HG02970 (cell line): Measurements from ENCODE around the gene TDRD12.
A peak's percentile ranks its signal among the peaks of the same experiment; 100 is the strongest.

Experiments used
- ATAC-seq: cut with Tn5 transposase; IDR thresholded peaks from one replicate; pipeline ENCODE4 v1.9.1; 2021; ENCODE audit warnings: mild to moderate bottlenecking, moderate library complexity, moderate number of reproducible peaks; ENCODE audit not compliant: unreplicated experiment, low FRiP score

TDRD12 gene

GRCh38 chr19:32719611-32720059 is at the start of gene TDRD12:
Gene TDRD12 (plus strand): TSS chr19:32719767. CDS start chr19:32720073, 306 bp downstream.
- no peak for ATAC-seq

- ATAC-seq = no peak
Measured at GRCh38 chr19:32671883-32672593, 47.5 kb upstream of the TDRD12 start.

- no peak for ATAC-seq
Measured at GRCh38 chr19:32672841-32673240, 46.7 kb upstream of the TDRD12 start.

- no peak for ATAC-seq
Measured at GRCh38 chr19:32673573-32673972, 46.0 kb upstream of the TDRD12 start.

- ATAC-seq = no peak
Measured at GRCh38 chr19:32674153-32674930, 45.2 kb upstream of the TDRD12 start.

GRCh38 chr19:32674931-32675719 is 44.4 kb upstream of the TDRD12 start, which contains the start of gene ANKRD27:
Gene ANKRD27 (minus strand): TSS chr19:32675180. CDS start chr19:32659015, 16,165 bp downstream.
- peak; percentile 98 for ATAC-seq

GRCh38 chr19:32675720-32676185 is 43.8 kb upstream of the TDRD12 start, which contains the start of gene RGS9BP:
Gene RGS9BP (plus strand): TSS chr19:32675848. CDS start chr19:32676264, 416 bp downstream.
- no peak for ATAC-seq

- no peak for ATAC-seq
Measured at GRCh38 chr19:32676186-32676894, 43.2 kb upstream of the TDRD12 start.

GRCh38 chr19:32676895-32677359 is 42.6 kb upstream of the TDRD12 start:
- ATAC-seq = no peak

- no peak for ATAC-seq
Measured at GRCh38 chr19:32677657-32678056, 41.9 kb upstream of the TDRD12 start.

- ATAC-seq = no peak
Measured at GRCh38 chr19:32680986-32681385, 38.6 kb upstream of the TDRD12 start.

- ATAC-seq = no peak
Measured at GRCh38 chr19:32682317-32682716, 37.2 kb upstream of the TDRD12 start.

GRCh38 chr19:32686847-32687475 is 32.6 kb upstream of the TDRD12 start:
- ATAC-seq = no peak

- no peak for ATAC-seq
Measured at GRCh38 chr19:32687681-32688080, 31.9 kb upstream of the TDRD12 start.

GRCh38 chr19:32688311-32688710 is 31.3 kb upstream of the TDRD12 start:
- no peak for ATAC-seq

GRCh38 chr19:32691291-32691951 is 28.1 kb upstream of the TDRD12 start, which contains the start of gene NUDT19:
Gene NUDT19 (plus strand): TSS chr19:32691821. CDS start chr19:32691961, 140 bp downstream.
- peak; percentile 77 for ATAC-seq

- peak; percentile 53 for ATAC-seq
Measured at GRCh38 chr19:32691952-32692726, 27.4 kb upstream of the TDRD12 start.

GRCh38 chr19:32692727-32693061 is 26.9 kb upstream of the TDRD12 start:
- ATAC-seq = no peak
